ENCODE data around the gene CDC37.
"Not testable (repeated sequence)": the region's sequence is repeated elsewhere in the genome, so short reads cannot be mapped to it uniquely, and the experiment has no call there.

The CDC37 gene

GRCh38 chr19:10393137-10393536 lies 10.2 kb downstream of the CDC37 start:
- no peak for DNase-seq

GRCh38 chr19:10392120-10392519 lies 11.2 kb downstream of the CDC37 start:
- no peak for DNase-seq

- DNase-seq: peak; percentile 74
Observed at GRCh38 chr19:10390652-10391286, 12.6 kb downstream of the CDC37 start.

- DNase-seq: no peak
Observed at GRCh38 chr19:10389863-10390262, 13.5 kb downstream of the CDC37 start.

- DNase-seq: peak; percentile 88
Observed at GRCh38 chr19:10388957-10389356, 14.4 kb downstream of the CDC37 start.

- no peak for DNase-seq
Observed at GRCh38 chr19:10384580-10384979, 18.8 kb downstream of the CDC37 start.

GRCh38 chr19:10383223-10383499 lies 20.2 kb downstream of the CDC37 start:
- not testable (repeated sequence) for DNase-seq

DNA sequence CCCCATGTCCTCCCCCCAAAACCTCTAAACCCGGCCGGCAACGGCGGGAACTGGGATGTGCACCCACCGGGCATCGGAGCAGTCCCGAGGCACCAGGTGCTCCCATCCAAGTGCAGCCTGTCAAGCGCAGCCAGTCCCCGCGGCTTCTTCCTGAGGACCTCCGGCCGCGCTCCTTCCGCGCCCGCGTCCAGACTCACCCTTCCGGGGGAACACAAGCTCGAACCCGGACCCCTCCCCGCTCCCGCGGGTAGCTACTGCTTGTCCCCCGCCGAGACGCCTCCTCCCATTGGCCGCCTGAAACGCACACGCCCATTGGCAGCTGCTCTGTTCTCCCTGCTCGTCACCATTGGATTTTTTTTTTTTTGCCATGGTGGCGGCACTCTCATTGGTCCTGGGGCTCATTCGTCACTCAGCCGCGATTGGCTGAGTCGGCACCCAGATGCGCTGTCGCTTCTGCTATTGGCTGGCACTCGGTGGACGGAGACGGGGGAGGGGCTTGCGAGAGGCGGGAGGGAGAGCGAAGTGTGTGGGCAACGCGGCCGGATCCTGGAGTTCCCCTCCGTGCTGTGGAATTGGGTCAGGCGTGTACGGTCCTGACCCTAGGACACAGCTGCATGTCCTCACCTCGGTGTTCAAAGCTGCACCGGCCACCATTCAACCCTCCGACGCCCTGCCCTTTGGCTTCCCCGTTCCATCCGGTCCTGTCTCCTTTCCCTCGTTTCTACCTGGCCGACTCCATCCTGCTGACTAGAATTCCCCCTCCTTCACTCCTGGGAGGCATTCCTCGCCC lies 22.8 kb downstream of the CDC37 start, which contains the start of gene TYK2:
TYK2 (minus strand) TSS at position 260 of the 790 bp plus-strand sequence. CDS start 2,166 bp downstream, outside the sequence.
- peak; percentile 98 for DNase-seq

DNA sequence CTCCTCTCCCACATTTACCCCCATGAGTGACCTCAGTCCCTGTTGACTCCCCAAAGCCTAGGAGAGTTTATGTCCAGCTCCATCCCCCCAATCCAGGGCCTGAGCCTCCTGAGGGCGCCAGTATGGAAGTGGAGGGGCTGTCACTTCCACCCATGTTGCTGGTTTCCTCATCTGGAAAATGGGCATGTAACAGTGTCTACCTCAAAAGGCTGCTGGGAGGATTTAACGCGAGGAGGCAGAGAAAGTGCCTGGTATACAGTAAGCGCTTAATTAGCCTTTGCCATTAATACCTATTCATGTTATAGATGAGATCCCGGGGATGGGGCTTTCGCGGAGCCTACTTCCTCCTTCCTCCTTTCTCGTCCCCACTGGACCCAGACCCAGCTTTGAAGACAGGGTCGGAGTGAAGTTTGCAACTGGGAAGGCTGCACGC lies 23.4 kb downstream of the CDC37 start:
- no peak for DNase-seq

GRCh38 chr19:10378124-10378523 lies 25.2 kb downstream of the CDC37 start:
- peak; percentile 11 for DNase-seq

DNA sequence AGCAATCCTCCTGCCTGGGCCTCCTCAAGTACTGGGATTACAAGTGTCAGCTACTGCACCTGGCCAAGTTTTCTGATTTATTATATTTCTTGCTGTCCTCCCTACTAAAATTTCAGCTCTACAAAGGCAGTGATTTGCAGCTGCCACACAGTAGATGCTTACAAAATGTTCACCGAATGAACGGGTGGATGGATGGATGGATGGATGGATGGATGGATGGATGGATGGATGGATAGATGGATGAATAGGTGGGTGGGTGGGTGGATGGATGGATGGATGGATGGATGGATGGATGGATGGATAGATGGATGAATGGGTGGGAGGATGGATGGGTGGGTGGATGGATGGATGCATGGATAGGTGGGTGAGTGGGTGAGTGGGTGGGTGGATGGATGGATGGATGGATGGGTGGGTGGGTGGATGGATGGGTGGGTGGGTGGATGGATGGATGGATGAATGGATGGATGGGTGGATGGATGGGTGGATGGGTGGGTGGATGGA lies 26.2 kb downstream of the CDC37 start:
- not testable (repeated sequence) for DNase-seq

DNA sequence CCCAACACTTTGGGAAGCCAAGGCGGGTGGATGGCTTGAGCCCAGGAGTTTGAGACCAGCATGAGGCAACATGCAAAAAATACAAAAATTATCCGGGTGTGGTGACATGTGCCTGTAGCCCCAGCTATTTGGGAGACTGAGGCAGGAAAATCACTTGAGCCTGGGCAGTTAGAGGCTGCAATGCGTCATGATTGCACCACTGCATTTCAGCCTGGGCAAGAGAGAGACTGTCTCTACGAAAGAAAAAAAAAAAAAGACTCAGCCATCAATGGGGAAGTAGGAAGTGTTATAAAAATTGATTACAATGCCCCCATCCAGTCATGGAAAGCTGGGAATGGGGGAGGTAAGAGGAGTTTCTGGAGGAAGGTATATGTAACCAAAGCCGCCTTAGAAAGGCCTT lies 28.4 kb downstream of the CDC37 start:
- DNase-seq: peak; percentile 41

GRCh38 chr19:10372690-10373089 lies 30.7 kb downstream of the CDC37 start:
- DNase-seq: peak; percentile 76

- no peak for DNase-seq
Observed at GRCh38 chr19:10368101-10368803, 35.1 kb downstream of the CDC37 start.

- not testable (repeated sequence) for DNase-seq
Observed at GRCh38 chr19:10366950-10367512, 36.3 kb downstream of the CDC37 start.

DNA sequence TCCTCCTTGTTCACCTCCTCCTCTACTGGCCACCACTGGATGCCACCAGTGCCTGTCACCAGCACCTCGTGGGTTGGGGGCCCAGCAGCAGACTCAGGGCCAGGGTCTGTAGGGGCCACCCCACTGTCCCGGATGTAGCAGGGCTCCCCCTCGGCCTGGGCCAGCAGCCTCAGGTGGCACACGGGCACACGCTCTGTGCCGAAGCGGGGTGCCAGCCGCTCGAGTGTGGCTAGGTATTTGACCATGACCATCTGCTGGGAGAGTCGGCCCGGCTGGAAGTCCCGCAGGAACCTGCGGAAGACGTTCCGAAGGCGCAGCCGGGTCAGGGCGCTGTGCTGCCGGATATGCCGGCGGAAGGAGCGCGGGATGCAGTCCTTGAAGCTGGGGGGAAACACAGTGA lies 37.8 kb downstream of the CDC37 start:
- no peak for DNase-seq

- no peak for DNase-seq
Observed at GRCh38 chr19:10364644-10365043, 38.7 kb downstream of the CDC37 start.

- DNase-seq: no peak
Observed at GRCh38 chr19:10363789-10364281, 39.5 kb downstream of the CDC37 start.

GRCh38 chr19:10362259-10362658 lies 41.1 kb downstream of the CDC37 start:
- DNase-seq: no peak

DNA sequence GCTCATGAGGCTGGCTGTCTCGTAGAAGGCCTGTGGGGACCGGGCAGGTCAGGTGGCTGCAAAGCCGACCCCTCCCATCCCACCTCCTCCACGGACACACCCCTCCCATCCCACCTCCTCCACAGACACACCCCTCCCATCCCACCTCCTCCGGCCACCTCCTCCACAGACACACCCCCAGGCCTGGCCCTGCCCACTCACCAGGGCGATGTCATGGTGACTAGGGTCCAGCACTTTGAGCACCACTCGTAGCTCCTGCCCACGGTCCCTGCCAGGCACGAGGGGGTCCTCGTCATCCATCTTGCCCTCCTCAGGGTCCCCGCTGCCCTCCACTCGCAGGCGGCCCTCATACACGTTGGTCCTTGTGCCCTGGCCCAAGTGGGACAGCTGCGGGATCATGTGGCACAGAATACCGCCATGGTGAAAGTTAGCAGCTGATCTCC lies 41.8 kb downstream of the CDC37 start:
- no peak for DNase-seq

DNA sequence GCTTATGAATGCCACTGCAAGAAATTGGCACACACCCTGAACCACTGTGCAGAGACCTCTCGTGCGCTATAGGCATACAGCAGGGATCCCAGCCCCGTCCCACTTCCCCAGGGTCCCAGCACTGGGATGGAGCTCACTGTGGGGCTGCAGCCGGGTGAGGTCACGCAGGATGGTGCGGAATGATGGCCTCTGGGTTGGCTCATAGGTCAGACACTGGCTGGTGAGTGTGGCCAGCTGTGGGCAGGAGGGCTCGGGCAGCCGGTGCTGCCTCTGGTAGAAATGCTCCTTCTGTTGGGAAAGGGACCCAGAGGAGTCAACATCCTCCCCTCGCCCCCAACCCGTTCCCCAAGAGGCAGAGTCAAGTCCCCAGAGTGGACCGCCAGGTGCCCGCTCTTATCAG lies 46.9 kb downstream of the CDC37 start:
- DNase-seq: no peak

- no peak for DNase-seq
Observed at GRCh38 chr19:10353793-10354391, 49.5 kb downstream of the CDC37 start.

All from suppressor macrophage treated with lipopolysaccharide for 4 hours (primary cell).